ENCODE data around the gene DCDC1.
"Not testable (repeated sequence)": the region's sequence is repeated elsewhere in the genome, so short reads cannot be mapped to it uniquely, and the experiment has no call there.

The DCDC1 gene

DNA sequence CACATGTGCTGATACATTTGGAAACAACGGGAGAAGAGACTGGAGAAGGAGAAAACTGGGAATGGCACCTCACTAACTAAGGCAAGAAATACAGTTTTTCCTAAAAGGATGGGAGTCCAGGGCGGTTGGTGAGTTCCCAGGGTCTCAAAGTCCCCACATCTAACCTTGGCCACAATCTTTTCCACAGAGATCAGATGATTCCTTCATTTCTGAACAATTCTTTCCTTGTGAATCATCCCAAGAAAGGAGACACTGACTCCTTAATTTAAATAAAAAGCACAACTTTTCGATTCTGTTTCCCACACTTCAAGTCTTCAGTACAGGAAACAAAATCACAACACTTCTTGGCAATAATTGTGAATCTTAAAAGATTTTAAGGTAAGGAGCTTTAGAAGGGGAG, 384.7 kb downstream of the DCDC1 start:
- no peak for DNase-seq

- no peak for DNase-seq
These were observed 385.1 kb downstream of the DCDC1 start for GRCh38 chr11:30984442-30984816.

DNA sequence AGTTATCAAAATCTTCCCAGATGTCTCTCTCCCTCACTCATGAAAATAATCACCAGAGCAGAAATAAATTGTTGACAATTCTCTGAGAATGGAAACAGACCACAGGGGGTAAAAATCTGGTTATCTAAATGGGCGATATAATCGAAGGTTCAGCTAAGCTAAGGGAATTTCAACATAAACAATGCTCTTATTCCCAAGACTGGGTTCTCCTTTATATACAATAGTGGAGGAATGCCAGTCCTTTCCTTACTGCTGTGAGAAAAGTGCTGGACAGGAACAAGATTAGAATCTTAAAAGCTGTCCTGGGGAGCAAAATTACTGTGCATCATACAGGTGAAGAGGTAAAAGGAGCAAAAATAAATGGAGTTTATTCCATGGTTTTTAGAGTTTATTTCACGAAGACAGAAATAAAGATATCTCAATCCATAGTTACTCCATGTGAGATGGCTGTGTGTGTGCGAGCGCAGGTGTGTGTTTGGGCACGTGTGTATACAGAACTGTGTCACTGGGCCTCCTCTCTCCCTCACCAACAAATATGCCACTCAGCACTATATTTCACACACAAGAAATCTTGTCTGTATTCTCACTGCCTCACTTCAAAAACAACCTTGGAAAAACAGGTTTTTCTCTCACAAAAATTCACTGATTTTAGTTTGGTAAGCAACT, 385.6 kb downstream of the DCDC1 start:
- no peak for DNase-seq

- no peak for DNase-seq
These were observed 386.4 kb downstream of the DCDC1 start for GRCh38 chr11:30983143-30983542.

DNA sequence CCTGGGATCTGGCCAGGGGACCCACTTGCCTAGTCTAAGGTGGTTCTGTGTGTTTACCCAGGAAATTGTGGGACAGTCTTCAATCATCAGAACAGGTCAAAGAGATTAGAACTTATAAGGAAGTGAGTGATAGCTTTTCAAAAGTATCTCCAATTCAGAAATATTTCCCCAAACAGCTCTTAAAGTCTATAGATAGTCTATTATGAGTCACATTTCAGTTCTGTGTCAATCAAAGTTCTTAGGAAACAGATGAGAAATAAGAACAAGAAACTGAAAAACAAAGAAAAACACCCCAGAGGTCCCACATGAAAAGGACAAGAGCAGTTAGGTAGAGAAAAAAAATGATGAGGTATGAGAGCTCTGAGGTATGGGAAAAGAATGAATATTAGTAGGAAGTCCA, 402.0 kb downstream of the DCDC1 start:
- DNase-seq = no peak

DNA sequence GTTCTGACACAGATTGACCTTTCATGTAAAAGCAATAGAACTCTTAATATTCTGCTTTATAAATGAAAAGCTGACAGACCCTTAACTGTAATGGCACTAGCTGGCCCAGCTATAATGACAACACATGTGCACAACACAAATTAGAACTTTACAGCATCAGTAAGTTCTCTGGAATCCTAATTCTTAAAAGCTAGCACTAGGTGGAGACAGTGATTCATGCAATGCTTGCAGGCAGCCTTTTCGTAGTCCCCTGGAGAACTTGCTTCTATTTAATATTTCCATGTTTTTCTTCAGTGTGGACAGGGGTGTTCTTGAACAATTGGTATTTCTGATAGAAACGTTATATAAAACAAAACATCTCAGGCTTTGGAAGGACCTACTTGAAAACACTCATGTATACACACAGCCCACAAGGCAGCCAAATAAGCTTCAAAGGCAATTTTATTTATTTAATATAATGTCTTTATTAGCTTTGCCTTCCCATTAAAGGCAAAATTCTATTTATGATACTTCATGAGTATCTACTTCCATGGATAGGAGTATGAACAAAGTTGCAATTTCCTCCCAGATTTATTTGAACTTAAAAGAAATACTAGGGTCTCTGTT, 409.0 kb downstream of the DCDC1 start:
- no peak for DNase-seq

DNA sequence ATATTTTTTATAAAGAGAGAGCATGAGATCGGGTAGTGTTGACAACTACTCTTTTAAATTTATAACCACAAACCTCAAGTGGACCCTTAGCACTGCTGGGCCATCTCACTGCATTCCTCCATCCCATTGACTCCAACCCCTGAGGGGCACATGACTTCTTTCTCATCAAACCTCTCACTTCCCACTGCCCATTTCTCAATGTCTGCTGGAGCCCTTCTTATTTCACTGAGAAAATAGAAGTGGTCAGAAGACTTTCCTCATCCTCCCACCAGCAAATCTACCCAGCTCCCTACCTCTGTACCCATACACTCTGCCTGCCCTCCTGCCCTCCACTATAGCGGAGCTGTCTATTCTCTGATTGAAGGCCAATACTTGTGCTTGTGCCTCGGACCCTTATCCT, 412.8 kb downstream of the DCDC1 start:
- no peak for DNase-seq

DNA sequence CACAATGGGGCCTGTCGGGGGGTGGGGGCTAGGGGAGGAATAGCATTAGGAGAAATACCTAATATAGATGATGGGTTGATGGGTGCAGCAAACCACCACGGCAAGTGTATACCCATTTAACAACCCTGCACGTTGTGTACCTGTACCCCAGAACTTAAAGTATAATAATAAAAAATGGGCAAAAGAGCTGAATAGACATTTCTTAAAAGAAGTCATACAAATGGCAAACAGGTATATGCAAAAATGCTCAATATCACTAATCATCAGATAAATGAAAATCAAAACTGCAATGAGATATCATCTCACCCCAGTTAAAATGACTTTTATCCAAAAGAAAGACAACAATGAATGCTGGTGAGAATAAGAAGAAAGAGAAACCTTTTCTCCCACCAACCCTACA, 419.7 kb downstream of the DCDC1 start:
- no peak for DNase-seq

DNA sequence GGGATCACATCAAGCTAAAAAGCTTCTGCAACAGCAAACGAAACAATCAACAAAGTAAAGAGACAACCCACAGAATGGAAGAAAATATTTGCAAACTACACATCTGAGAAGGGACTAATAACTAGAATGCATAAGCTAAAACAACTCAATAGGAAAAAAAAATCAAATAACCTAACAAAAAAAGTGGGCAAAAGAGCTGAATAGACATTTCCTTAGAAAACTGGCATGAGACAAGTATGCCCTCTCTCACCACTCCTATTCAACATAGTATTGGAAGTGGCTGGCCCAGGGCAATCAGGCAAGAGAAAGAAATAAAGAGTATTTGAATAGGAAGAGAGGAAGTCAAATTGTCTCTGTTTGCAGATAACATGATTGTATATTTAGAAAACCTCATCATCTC, 421.8 kb downstream of the DCDC1 start:
- not testable (repeated sequence) for DNase-seq

GRCh38 chr11:30938810-30939209, 430.7 kb downstream of the DCDC1 start:
- DNase-seq = no peak

- no peak for DNase-seq
These were observed 431.4 kb downstream of the DCDC1 start for GRCh38 chr11:30938171-30938570.

DNA sequence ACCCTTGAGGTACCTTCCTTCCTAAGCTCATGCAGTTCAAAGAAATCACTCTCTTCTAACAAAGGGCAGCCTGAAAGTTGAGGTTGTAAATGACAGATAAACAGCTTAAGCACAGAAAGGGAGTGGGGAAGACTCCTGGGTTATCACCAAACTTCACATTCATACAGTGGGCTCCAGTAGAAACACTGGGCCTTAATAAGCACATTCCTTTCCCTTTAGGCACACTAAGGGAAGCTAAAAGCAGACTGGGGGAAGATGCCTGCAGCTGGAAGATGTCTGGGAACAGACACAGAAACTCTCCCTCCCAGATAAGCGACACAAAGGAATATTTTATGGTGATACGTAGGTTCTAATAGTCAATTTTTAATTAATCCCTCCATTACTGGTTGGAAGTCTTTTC, 433.0 kb downstream of the DCDC1 start:
- no peak for DNase-seq

DNA sequence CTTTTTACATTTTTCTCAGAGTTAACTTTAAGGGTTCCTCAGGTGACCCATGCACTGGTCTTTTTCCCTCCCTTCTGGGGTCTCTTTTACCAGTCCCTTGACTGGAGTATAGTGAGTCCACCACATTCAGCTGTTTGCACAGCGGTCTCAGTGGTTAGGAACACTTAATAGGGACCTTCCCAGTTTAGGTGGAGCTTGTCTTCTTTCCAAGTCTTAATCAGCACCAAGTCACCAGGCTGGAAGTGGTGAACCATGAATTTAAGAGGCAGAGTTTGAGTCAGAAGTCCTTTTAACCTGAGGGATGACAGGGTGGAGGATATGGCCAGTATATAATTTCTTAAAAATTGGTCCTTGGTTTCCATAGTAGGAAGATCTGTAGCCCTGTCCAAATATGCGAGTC, 433.7 kb downstream of the DCDC1 start:
- DNase-seq = no peak

DNA sequence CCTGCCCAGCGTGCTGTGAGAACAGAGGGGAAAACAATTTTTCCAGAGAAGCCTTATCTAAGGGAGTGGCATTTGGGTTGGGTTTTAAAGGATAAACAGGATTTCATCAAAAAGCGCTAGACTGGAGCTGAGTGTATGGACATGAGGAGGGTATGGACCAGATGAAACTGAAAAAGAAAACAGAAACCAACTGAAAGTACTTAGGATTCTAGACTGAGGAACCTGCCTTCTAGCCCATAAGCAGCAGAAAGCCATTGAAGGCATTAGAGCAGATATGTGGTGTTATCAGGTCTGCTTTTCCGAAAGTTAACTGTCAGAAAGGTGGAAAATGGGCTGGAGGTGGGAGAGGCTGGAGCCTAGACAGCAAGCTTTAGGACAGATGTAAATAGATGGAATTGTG, 443.4 kb downstream of the DCDC1 start:
- no peak for DNase-seq

DNA sequence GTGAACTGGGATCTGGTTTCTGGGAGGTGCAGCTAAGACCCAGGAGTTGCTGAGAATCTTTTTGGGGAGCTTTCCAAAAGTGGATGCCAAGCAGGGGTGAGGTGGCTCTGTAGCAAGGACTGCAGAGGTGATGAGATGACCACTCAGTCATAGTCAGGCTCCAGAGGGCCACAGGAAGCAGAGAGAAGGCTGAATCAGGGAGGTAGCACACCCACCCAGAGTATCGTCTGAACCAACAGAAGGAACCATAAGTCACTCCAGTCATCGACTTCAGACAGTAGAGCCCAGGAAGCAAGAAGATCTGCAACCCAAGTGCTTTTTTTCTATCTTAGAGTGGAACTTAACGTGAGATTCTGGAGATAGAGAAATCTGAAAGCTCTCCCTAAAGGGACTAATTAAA, 447.7 kb downstream of the DCDC1 start:
- DNase-seq = no peak

DNA sequence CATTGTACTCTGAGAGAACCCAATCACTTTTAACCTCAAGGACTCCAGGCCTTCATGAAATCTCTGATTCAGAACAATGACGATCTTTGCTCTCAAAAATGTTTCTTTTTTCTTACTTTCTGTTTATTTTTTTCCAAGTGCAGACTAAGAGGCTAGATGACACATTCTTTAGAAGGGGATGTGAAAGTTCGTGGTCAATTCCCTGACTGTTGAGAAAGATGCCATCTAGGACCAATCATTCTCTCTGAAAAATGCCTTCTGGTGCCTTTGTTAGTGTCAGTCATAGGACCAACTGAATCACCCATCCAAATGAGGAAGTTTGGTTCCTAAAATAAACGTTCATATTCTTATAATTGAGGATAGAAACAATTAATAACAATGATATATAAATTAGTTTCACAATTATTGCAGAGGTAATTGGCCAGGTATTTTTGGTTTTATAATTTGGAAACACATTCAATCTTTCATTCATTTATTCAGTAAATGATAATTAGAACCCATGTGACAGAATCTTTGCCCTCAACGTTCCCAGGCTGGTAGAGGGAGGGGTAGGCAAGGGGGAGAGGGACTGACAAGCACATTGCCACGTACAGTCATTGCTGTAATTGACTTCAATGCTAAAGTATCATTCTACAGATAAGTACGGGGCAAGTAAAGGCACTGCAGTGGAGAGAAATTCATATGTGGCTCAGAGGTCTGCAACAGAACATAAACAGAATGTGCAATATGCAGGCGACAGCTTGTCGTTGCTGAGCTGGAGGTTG, 450.0 kb downstream of the DCDC1 start:
- DNase-seq = no peak

DNA sequence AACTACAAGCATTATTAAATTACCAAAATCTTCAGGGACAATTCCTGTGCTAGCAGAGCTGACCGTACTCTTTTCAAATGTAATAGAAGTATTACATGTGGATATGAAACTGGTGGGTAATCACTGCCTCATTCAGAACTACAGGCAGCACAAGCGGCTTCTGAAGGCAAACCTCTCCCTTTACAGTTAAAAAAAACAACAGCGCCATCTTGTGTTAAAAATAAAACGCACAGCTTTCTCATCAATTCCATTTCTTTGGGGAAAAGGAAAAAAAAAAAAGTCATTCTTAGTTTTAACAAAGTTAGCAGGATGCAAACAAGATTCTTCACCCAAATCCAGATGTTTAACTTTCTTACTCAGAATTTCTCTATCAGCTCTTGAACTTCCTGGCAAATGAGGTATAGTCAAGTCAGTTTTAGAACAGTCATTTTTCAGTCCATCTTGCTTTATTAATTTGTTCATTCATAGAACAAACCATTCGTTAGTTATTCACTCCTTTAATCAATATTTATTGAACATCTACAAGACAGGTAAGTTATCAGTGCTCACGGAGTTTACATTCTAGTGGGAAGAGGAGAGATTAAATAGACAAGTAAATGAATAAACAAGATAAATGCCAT, 451.6 kb downstream of the DCDC1 start:
- DNase-seq = peak; percentile 1

GRCh38 chr11:30917266-30917665, 452.3 kb downstream of the DCDC1 start:
- no peak for DNase-seq

DNA sequence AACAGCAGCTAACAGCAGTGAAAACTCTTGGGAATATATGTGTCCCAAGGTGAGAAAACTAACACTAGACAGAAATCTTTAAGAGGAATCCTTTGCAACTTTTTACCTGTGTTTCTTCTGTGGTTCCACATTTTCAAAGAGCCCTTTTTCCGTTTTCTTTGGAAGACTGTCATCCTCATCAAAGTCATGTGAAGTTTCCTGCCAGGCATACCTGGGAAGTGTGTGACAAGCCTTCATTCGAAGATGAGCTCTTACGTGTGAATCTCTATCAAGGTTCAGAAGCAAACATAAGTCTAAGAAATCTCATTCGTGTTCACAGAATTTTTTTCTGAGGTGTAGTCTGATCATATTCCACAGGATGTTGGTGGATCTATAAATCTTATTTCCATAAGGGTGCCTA, 452.8 kb downstream of the DCDC1 start:
- DNase-seq = no peak

GRCh38 chr11:30914143-30914762, 455.3 kb downstream of the DCDC1 start:
- DNase-seq = peak; percentile 14

- DNase-seq = no peak
These were observed 458.3 kb downstream of the DCDC1 start for GRCh38 chr11:30911247-30911646.

DNA sequence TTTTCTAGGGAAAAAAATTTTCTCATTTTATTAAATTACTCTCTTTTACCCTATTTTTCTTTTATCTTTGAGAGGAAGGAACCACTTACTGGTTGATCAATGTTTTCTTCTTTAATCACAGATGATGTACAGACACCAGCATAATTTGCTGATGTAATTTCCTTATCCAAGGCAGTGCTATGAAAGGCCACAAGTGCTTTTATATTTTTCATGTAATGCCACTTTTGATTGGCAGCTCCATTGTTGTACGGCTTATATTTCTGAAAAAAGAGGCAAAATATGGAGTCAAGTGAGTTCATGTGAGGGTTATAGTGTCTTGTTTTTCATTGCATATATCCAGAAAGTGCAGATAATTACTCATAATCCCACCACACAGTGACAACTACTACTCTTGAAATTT, 460.7 kb downstream of the DCDC1 start:
- DNase-seq = no peak

GRCh38 chr11:30908272-30908671, 461.3 kb downstream of the DCDC1 start:
- no peak for DNase-seq

GRCh38 chr11:30902929-30903328, 466.6 kb downstream of the DCDC1 start:
- DNase-seq = no peak
